GM21526 (cell line): ENCODE measurements around the gene PCGF5.
"Not testable (repeated sequence)": the region's sequence is repeated elsewhere in the genome, so short reads cannot be mapped to it uniquely, and the experiment has no call there.

ENCODE experiments used
- ATAC-seq: cut with Tn5 transposase; IDR thresholded peaks from one replicate; pipeline ENCODE4 v1.9.1; 2021; ENCODE audit warnings: moderate library complexity; ENCODE audit not compliant: unreplicated experiment, low FRiP score

PCGF5 gene

GRCh38 chr10:91220194-91220953 lies at the start of gene PCGF5:
Gene PCGF5, plus strand, starts transcription at chr10:91220663. Its CDS starts 2,209 bp downstream, at chr10:91222872.
- ATAC-seq: peak; percentile 96

- ATAC-seq: no peak
Observed at GRCh38 chr10:91171485-91171884, 49.0 kb upstream of the PCGF5 start.

- no peak for ATAC-seq
Observed at GRCh38 chr10:91172348-91172747, 48.1 kb upstream of the PCGF5 start.

GRCh38 chr10:91185239-91185875 lies 35.1 kb upstream of the PCGF5 start:
- ATAC-seq: no peak

GRCh38 chr10:91187156-91187555 lies 33.3 kb upstream of the PCGF5 start:
- ATAC-seq: no peak

- not testable (repeated sequence) for ATAC-seq
Observed at GRCh38 chr10:91188010-91188409, 32.5 kb upstream of the PCGF5 start.

- ATAC-seq: no peak
Observed at GRCh38 chr10:91188889-91189288, 31.6 kb upstream of the PCGF5 start.

GRCh38 chr10:91190388-91190870 lies 30.0 kb upstream of the PCGF5 start:
- no peak for ATAC-seq

GRCh38 chr10:91190876-91191583 lies 29.4 kb upstream of the PCGF5 start:
- peak; percentile 54 for ATAC-seq

- no peak for ATAC-seq
Observed at GRCh38 chr10:91191584-91191919, 28.9 kb upstream of the PCGF5 start.

- ATAC-seq: no peak
Observed at GRCh38 chr10:91194497-91195179, 25.8 kb upstream of the PCGF5 start.

GRCh38 chr10:91196268-91197048 lies 24.0 kb upstream of the PCGF5 start:
- no peak for ATAC-seq

GRCh38 chr10:91197127-91197526 lies 23.3 kb upstream of the PCGF5 start:
- ATAC-seq: no peak

- ATAC-seq: peak; percentile 57
Observed at GRCh38 chr10:91198781-91199180, 21.7 kb upstream of the PCGF5 start.

GRCh38 chr10:91200314-91201212 lies 19.9 kb upstream of the PCGF5 start:
- no peak for ATAC-seq

- no peak for ATAC-seq
Observed at GRCh38 chr10:91201213-91201996, 19.1 kb upstream of the PCGF5 start.

GRCh38 chr10:91206427-91206826 lies 14.0 kb upstream of the PCGF5 start:
- ATAC-seq: no peak

- no peak for ATAC-seq
Observed at GRCh38 chr10:91206837-91207474, 13.5 kb upstream of the PCGF5 start.
